GM18526 (cell line): Measurements from ENCODE around the gene CASK.

Source experiments
- POLR2A ChIP-seq: IDR thresholded peaks from 3 replicates; pipeline ENCODE4 v1.6.1; 2011; ENCODE audit not compliant: insufficient read length; ENCODE audit errors: extremely low read depth

CASK gene

GRCh38 chrX:41823402-41823801, 100.0 kb downstream of the CASK start:
- no peak for TF ChIP-seq POLR2A

- TF ChIP-seq POLR2A: no peak
Measured at GRCh38 chrX:41822892-41823291, 100.5 kb downstream of the CASK start.

GRCh38 chrX:41808047-41808446, 115.3 kb downstream of the CASK start:
- no peak for TF ChIP-seq POLR2A

GRCh38 chrX:41802958-41803357, 120.4 kb downstream of the CASK start:
- no peak for TF ChIP-seq POLR2A

- TF ChIP-seq POLR2A: no peak
Measured at GRCh38 chrX:41799661-41800060, 123.7 kb downstream of the CASK start.

GRCh38 chrX:41796577-41796976, 126.8 kb downstream of the CASK start:
- TF ChIP-seq POLR2A: no peak

- no peak for TF ChIP-seq POLR2A
Measured at GRCh38 chrX:41796046-41796445, 127.3 kb downstream of the CASK start.

GRCh38 chrX:41789374-41789773, 134.0 kb downstream of the CASK start:
- TF ChIP-seq POLR2A: no peak

GRCh38 chrX:41785685-41786084, 137.7 kb downstream of the CASK start:
- no peak for TF ChIP-seq POLR2A

- no peak for TF ChIP-seq POLR2A
Measured at GRCh38 chrX:41781500-41781899, 141.9 kb downstream of the CASK start.

GRCh38 chrX:41779941-41780340, 143.4 kb downstream of the CASK start:
- TF ChIP-seq POLR2A: no peak

GRCh38 chrX:41779030-41779564, 144.3 kb downstream of the CASK start:
- no peak for TF ChIP-seq POLR2A

GRCh38 chrX:41761702-41762101, 161.7 kb downstream of the CASK start:
- TF ChIP-seq POLR2A: no peak

GRCh38 chrX:41761169-41761568, 162.2 kb downstream of the CASK start:
- no peak for TF ChIP-seq POLR2A

GRCh38 chrX:41759817-41760216, 163.5 kb downstream of the CASK start:
- TF ChIP-seq POLR2A: no peak

GRCh38 chrX:41758401-41758800, 165.0 kb downstream of the CASK start:
- TF ChIP-seq POLR2A: no peak

- no peak for TF ChIP-seq POLR2A
Measured at GRCh38 chrX:41750716-41751115, 172.6 kb downstream of the CASK start.

GRCh38 chrX:41739871-41740270, 183.5 kb downstream of the CASK start:
- TF ChIP-seq POLR2A: no peak
